ENCODE results near the gene THBS2.
A peak's percentile ranks its signal among the peaks of the same experiment; 100 is the strongest.

Gene THBS2

GRCh38 chr6:169251371-169251802 lies 2.3 kb downstream of the THBS2 start:
- peak in 13 of 56 donors; percentile 14 to 65 (median 35) for DNase-seq

GRCh38 chr6:169250660-169251059 lies 3.0 kb downstream of the THBS2 start:
- peak in 51 of 56 donors; percentile 33 to 92 (median 66) for DNase-seq

GRCh38 chr6:169249057-169249456 lies 4.6 kb downstream of the THBS2 start:
- DNase-seq = peak in 5 of 56 donors; percentile 17 to 33 (median 25)

- no peak for DNase-seq
Measured at GRCh38 chr6:169248521-169248971, 5.1 kb downstream of the THBS2 start.

- no peak for DNase-seq
Measured at GRCh38 chr6:169247991-169248390, 5.7 kb downstream of the THBS2 start.

- no peak for DNase-seq
Measured at GRCh38 chr6:169247419-169247818, 6.2 kb downstream of the THBS2 start.

GRCh38 chr6:169246445-169246844 lies 7.2 kb downstream of the THBS2 start:
- no peak for DNase-seq

GRCh38 chr6:169244684-169245383 lies 8.8 kb downstream of the THBS2 start:
- no peak for DNase-seq

GRCh38 chr6:169243661-169244060 lies 10.0 kb downstream of the THBS2 start:
- DNase-seq = no peak

GRCh38 chr6:169243186-169243585 lies 10.5 kb downstream of the THBS2 start:
- no peak for DNase-seq

GRCh38 chr6:169241688-169242350 lies 11.8 kb downstream of the THBS2 start:
- peak in 11 of 56 donors; percentile 16 to 55 (median 30) for DNase-seq

GRCh38 chr6:169240591-169241390 lies 12.9 kb downstream of the THBS2 start:
- DNase-seq = no peak

GRCh38 chr6:169240125-169240524 lies 13.5 kb downstream of the THBS2 start:
- DNase-seq = peak in 17 of 56 donors; percentile 20 to 63 (median 34)

GRCh38 chr6:169239181-169239580 lies 14.5 kb downstream of the THBS2 start:
- no peak for DNase-seq

- DNase-seq = no peak
Measured at GRCh38 chr6:169238766-169239165, 14.9 kb downstream of the THBS2 start.

- no peak for DNase-seq
Measured at GRCh38 chr6:169237496-169238134, 16.0 kb downstream of the THBS2 start.

GRCh38 chr6:169236988-169237387 lies 16.7 kb downstream of the THBS2 start:
- DNase-seq = no peak

GRCh38 chr6:169236545-169236944 lies 17.1 kb downstream of the THBS2 start:
- DNase-seq = no peak

- no peak for DNase-seq
Measured at GRCh38 chr6:169235286-169235685, 18.4 kb downstream of the THBS2 start.

- no peak for DNase-seq
Measured at GRCh38 chr6:169234634-169235033, 19.0 kb downstream of the THBS2 start.

GRCh38 chr6:169233832-169234231 lies 19.8 kb downstream of the THBS2 start:
- no peak for DNase-seq

All from amygdala (tissue), 56 donors.